Fibroblast of upper back skin (primary cell): ENCODE results near the gene DLST.
"Not testable (repeated sequence)": the region's sequence is repeated elsewhere in the genome, so short reads cannot be mapped to it uniquely, and the experiment has no call there.

Experiments
- DNase-seq: peaks from one replicate; pipeline ENCODE4 v3.0.0-alpha.2; 2013

The DLST gene

GRCh38 chr14:74919421-74920165, 37.9 kb downstream of the DLST start:
- DNase-seq, result no peak

- DNase-seq, result no peak
Observed at GRCh38 chr14:74920281-74920680, 38.6 kb downstream of the DLST start.

DNA sequence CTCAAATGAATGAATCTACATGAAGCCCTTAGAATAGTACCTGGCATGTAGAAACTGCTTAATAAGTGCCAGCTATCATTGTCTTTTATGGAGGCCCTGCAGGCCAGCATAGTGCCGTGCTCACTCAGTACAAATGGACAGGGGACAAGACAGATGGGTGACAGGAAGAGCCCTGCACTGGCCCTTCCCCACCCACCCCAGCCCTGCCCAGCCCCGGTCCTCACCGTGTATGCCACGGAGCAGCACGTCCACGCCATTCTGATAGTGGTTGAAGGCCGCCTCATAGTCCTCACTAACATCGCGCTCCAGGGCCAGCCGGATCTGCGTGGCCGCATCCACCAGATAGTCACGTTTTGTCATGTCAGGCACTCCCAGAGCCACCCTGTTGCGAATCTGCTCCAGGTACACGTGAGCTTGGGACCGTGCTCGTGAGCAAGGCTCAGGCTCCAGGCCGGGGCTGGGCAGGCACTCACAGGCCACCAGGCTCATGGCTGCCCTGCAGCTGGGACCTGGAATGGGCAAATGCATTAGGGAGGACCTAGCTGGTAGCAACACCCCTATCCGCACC, 39.4 kb downstream of the DLST start:
- no peak for DNase-seq

GRCh38 chr14:74921987-74922751, 40.5 kb downstream of the DLST start:
- no peak for DNase-seq

- peak; percentile 67 for DNase-seq
Observed at GRCh38 chr14:74922752-74923401, 41.2 kb downstream of the DLST start, which contains the start of gene RPS6KL1. TSS of gene RPS6KL1 (minus strand) at chr14:74923260. CDS start at chr14:74921541, 1,719 bp downstream.

GRCh38 chr14:74924061-74924460, 42.3 kb downstream of the DLST start:
- no peak for DNase-seq

GRCh38 chr14:74927225-74927624, 45.5 kb downstream of the DLST start:
- no peak for DNase-seq

DNA sequence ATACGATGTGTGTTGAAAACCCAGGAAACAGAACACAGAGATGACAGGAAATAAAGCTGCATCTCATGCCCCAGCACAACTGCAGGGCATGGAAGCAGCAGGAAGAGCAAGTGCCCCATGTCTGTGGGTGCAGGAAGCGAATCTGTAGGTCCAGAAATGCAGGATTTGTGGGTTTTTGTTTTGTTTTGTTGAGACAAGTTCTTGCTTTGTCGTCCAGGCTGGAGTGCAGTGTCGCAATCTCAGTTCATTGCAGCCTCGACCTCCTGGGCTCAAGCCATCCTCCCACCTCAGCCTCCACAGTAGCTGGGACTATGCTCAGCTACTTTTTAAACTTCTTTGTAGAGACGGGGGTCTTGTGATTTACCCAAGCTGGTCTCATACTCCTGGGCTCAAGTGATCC, 47.5 kb downstream of the DLST start:
- no peak for DNase-seq

- DNase-seq, result not testable (repeated sequence)
Observed at GRCh38 chr14:74931744-74932143, 50.0 kb downstream of the DLST start.

DNA sequence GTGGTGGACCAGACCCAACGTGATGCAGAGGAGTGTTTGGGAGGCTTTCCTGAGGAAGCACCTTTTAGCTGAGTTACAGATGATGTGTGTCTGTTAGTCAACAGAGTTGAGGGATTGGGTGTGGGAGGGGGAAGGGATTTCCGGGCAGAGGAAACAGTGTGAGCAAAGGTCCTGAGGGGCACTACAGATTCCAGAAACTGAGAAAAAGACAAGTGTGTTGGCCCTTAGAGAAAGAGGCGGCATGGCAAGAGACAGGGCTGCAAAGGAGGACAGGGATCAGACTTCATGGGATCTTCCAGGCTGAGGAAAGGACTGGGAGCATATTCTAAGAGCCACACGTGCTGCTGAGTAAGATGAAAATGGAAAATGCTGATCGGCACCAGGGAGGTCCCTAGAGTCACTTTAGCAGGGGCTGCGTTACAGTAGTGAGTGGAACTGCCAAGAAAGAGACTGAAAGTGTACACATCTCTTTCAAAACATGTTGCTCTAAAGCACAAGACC, 50.7 kb downstream of the DLST start:
- DNase-seq, result no peak

DNA sequence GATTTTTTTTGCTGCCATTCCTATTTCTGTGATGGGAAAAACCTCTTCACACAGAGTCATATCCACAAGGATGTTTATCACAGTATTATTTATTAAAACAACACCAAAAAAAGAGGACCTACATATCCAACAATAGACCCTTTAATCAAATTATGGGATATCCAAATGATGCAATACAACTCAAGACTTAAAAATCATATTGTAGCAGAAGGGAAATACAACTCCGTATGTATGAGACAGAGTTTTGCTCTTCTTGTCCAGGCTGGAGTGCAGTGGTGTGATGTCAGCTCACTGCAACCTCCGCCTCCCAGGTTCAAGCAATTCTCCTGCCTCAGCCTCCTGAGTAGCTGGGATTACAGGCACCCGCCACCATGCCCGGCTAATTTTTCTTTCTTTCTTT, 51.2 kb downstream of the DLST start:
- not testable (repeated sequence) for DNase-seq

- no peak for DNase-seq
Observed at GRCh38 chr14:74934041-74934440, 52.3 kb downstream of the DLST start.

- DNase-seq, result peak; percentile 36
Observed at GRCh38 chr14:74934476-74935359, 53.0 kb downstream of the DLST start.

GRCh38 chr14:74935360-74935680, 53.6 kb downstream of the DLST start:
- peak; percentile 32 for DNase-seq

GRCh38 chr14:74936151-74936550, 54.4 kb downstream of the DLST start:
- no peak for DNase-seq

DNA sequence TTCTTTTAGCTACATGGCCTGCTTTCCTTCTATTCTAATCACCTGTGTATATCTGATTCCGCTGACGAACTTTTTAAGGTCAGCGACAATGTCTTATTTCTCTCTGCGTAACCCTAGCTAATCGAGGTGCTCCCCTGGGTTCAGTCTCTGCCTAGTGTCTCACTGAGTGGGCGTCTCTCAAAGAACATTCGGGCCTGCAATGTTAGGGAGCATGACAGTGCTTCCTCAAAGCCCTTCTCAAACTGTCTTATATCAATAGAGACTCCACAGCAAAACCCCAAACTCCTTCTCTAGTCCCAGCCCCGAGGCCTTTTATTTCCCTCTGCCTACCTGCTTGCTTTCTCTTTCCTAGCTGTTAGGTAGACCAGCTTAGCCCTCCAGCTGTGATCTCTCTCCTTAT, 55.0 kb downstream of the DLST start:
- no peak for DNase-seq

DNA sequence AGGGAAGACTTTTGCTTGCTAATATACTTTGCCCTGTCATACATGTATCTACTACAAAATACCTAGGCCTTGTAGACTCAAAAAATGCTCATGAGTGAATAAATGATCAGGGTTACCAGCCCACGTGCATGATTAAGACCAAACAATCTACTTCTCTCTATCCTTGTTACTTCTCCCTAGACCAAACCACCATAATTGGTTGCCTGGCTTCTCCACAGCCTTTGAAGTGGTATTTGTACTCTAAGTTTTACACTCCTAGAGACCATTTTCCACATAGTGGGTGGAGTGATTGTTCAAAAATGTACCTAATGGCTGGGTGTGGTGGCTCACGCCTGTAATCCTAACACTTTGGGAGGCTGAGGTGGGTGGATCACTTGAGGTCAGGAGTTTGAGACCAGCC, 55.5 kb downstream of the DLST start:
- no peak for DNase-seq

DNA sequence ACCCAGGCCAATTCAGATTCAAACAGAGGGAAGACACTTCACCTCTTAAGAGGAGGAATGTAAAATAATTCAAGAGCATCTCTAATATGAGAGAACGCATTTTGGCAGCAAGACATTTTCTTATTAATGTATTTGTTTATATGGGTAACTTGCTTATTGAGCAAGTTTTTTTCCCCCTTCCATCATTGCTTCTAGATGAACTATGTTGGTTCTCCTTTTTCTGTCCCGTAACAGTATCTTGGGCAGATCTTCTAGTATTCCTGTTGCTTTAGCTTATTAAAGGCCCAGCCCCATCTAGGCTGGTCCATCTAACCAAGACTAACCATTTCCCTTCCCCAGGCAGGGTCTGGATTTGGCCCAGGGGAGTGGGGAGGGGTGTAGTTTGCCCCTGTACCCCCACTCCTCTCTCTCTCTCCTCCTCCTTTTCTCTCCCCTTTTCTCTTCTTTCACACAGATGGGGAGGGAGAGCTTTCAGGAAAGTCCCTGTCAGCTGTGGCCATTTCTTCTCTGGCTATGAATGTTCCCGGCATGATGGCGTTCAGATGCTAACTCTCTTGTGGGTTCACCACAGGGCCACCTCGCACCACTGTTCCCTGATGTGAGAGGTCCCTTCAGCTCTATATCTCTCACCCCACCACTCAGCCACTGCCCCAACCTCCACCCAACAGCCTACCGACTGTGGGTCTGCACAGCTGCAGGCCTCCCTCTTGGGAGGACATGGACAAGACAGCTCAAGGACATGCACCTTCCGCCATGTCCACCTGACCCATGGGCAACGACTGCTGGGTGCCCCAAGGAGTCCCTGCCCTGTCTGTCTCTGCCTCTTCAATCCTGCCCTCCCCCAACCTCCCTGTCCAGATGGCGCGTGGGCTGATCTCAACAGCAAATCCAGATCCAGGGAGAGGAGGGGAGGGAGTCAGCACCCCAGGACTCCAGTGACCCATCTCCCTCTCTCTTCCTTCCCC, 57.1 kb downstream of the DLST start:
- no peak for DNase-seq

- no peak for DNase-seq
Observed at GRCh38 chr14:74940956-74941565, 59.3 kb downstream of the DLST start.

- DNase-seq, result peak; percentile 44
Observed at GRCh38 chr14:74941676-74942097, 60.0 kb downstream of the DLST start.

GRCh38 chr14:74942181-74942580, 60.5 kb downstream of the DLST start:
- DNase-seq, result no peak
